Measurements from ENCODE around the gene PTGR1. TPM values are rescaled to one million over a fixed set of nuclear protein-coding genes. Genes with fewer than 3 reads are reported as not detected.

The PTGR1 gene
- total RNA-seq, 1 donor from 2014 or later: 67.3 TPM

DNA sequence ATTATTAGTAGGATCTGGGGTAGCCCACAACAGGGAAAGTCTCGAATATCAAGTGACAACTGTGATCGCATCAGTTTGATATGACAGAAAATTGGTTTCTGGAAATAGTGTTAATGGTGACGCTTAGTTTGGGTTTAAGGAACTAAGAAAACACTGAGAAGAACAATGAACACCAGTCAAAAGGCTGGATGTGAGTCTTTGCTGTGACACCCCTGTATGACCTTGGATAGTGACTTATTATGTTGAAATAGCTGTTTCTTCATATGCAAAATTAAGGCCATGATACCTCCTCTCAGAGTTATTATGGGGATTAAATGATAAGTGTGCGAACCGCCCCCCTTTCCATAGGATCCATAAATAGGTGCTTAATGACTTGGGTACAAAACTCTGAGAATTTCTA is 32.6 kb upstream of the PTGR1 start:
- TF ChIP-seq, protein P1, sequence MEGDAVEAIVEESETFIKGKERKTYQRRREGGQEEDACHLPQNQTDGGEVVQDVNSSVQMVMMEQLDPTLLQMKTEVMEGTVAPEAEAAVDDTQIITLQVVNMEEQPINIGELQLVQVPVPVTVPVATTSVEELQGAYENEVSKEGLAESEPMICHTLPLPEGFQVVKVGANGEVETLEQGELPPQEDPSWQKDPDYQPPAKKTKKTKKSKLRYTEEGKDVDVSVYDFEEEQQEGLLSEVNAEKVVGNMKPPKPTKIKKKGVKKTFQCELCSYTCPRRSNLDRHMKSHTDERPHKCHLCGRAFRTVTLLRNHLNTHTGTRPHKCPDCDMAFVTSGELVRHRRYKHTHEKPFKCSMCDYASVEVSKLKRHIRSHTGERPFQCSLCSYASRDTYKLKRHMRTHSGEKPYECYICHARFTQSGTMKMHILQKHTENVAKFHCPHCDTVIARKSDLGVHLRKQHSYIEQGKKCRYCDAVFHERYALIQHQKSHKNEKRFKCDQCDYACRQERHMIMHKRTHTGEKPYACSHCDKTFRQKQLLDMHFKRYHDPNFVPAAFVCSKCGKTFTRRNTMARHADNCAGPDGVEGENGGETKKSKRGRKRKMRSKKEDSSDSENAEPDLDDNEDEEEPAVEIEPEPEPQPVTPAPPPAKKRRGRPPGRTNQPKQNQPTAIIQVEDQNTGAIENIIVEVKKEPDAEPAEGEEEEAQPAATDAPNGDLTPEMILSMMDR (conservative IDR thresholded peaks at IDR 0.05): no peak
- Mint-ChIP-seq H3K4me1 (ENCODE audit: unreplicated experiment) (peaks cover 36% of the 10 kb centered on the region), H3K36me3 (peaks cover 13% of the 10 kb centered on the region), H3K27me3 (no peaks in the 10 kb centered on the region), H3K9me3 (no peaks in the 10 kb centered on the region), H3K4me3 (peak overlapping the region; percentile 95), H3K27ac (peak overlapping the region; percentile 93)
- DNase-seq (ENCODE audit: extremely low spot score, unreplicated experiment): no peak

DNA sequence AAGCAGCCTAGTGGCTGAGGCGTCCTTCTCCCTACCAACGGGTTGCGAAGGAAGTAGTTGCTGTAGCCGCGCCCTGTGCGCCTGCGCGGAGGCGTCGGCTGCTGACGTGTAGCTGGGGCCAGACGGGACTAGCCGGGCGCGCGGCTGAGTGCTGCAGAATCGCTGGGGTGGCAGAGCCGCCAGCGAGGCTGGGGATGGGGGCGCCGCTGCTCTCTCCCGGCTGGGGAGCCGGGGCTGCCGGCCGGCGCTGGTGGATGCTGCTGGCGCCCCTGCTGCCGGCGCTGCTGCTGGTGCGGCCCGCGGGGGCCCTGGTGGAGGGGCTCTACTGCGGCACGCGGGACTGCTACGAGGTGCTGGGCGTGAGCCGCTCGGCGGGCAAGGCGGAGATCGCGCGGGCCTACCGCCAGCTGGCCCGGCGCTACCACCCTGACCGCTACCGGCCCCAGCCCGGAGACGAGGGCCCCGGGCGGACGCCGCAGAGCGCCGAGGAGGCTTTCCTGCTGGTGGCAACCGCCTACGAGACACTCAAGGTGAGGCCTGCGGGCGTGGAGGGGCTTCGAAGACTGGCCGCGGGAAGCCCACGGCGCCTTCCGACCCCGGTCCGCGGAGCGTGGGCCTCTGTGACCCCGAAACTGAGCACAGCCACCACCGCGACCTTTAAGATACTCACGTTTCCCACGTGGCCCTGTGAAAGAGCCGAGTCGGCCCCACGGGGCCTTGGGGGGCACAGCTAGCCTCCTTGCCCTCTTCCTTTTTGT is 31.9 kb upstream of the PTGR1 start, which contains the start of gene DNAJC25:
TSS of gene DNAJC25 (plus strand) at position 121 of the 758 bp plus-strand sequence. CDS start at position 195, 74 bp downstream.
- H3K36me3 Mint-ChIP-seq: peaks cover 13% of the 10 kb centered on the region
- H3K4me3 Mint-ChIP-seq: peak within 1 kb of the TSS; percentile 99
- no peaks in the 10 kb centered on the region for H3K27me3 Mint-ChIP-seq
- no peaks in the 10 kb centered on the region for H3K9me3 Mint-ChIP-seq
- peaks cover 36% of the 10 kb centered on the region for H3K4me1 Mint-ChIP-seq (ENCODE audit: unreplicated experiment)
- TF ChIP-seq, protein P1 (conservative IDR thresholded peaks at IDR 0.05): peak; percentile 20
- peak; percentile 98 for DNase-seq (ENCODE audit: extremely low spot score, unreplicated experiment)
- H3K27ac Mint-ChIP-seq: peak within 1 kb of the TSS; percentile 93

DNA sequence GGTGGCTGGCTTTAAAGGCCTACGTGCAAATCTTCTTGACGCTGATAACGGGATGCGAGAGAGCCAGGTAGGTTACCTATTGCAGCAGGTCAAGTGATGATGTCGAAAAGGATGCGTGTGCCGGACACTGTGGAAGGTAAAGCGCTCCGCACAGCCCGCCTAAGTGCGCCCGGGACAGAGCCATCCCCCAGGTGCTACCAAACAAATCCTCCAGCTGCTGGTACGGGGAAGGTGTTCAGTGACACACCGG is 31.4 kb upstream of the PTGR1 start:
- TF ChIP-seq, protein P1 (conservative IDR thresholded peaks at IDR 0.05): no peak
- no peaks in the 10 kb centered on the region for H3K9me3 Mint-ChIP-seq
- peaks cover 13% of the 10 kb centered on the region for H3K36me3 Mint-ChIP-seq
- peak overlapping the region; percentile 99 for H3K4me3 Mint-ChIP-seq
- no peak for DNase-seq (ENCODE audit: extremely low spot score, unreplicated experiment)
- H3K27ac Mint-ChIP-seq: peak overlapping the region; percentile 89
- no peaks in the 10 kb centered on the region for H3K27me3 Mint-ChIP-seq
- H3K4me1 Mint-ChIP-seq (ENCODE audit: unreplicated experiment): peaks cover 36% of the 10 kb centered on the region

DNA sequence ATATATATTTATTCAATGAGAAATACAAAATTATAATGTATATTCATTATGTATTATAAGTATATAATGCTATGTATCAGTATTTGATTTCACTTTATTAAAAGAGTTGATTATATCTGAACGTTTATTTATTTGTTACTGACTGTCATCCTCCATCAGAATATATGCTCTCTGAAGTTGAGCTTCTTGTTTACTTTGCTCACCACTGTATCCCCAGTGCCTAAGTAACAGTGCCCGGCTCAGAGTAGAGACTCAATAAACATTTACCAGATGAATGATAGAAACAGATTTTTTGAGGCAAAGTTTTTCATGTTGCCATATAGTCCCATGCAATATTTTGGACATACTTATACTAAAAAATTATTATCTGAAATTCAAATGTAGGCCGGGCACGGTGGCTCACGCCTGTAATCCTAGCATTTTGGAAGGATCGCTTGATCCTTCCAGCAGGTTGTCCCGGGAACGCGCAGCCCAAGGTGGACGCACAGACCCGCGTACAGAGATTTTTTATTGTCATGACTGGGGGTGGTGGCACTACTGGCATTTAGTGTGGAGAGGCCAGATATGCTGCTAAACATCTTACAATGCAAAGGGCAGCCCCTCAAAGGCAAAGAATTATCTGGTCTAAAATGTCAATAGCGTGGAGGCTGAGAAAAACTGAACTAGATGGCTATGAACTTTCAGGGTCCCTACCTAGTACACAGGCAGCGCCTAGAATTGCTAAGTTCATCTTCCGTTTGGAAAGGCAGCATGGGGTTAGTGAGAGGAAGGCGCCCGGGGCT is 30.9 kb upstream of the PTGR1 start:
- DNase-seq (ENCODE audit: extremely low spot score, unreplicated experiment): no peak
- peak overlapping the region; percentile 99 for H3K4me3 Mint-ChIP-seq

DNA sequence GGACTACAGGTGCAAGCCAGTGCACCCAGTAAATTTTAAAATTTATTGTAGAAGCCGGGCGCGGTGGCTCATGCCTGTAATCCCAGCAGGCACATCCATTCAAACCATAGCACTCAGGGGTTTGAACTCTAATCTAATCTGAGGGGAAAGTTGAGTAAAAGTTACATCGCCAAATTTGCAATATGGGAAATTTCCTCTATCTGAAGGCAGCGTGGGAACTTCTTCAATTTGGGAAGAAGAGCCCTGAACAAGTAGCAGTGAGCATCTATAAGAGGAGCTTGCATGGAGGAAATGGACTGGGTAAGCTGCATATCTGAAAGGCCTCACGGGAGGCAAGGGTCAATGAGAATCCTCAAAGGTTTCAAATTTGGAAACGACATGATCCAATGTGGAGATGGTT is 29.0 kb upstream of the PTGR1 start:
- no peak overlapping the region for H3K4me3 Mint-ChIP-seq
- H3K9me3 Mint-ChIP-seq: no peaks in the 10 kb centered on the region
- H3K27me3 Mint-ChIP-seq: no peaks in the 10 kb centered on the region
- H3K36me3 Mint-ChIP-seq: peaks cover 9% of the 10 kb centered on the region
- no peak overlapping the region for H3K27ac Mint-ChIP-seq
- H3K4me1 Mint-ChIP-seq (ENCODE audit: unreplicated experiment): peaks cover 14% of the 10 kb centered on the region
- DNase-seq (ENCODE audit: extremely low spot score, unreplicated experiment): no peak
- TF ChIP-seq, protein P1 (conservative IDR thresholded peaks at IDR 0.05): no peak

More for the DNA sequence above, 30.9 kb upstream of the PTGR1 start:
- TF ChIP-seq, protein P1 (conservative IDR thresholded peaks at IDR 0.05): no peak
- Mint-ChIP-seq H3K27ac (peak overlapping the region; percentile 89), H3K27me3 (no peaks in the 10 kb centered on the region), H3K9me3 (no peaks in the 10 kb centered on the region), H3K36me3 (peaks cover 13% of the 10 kb centered on the region), H3K4me1 (ENCODE audit: unreplicated experiment) (peaks cover 33% of the 10 kb centered on the region)

Data from type B pancreatic cell (in vitro differentiated cells).